Measurements from ENCODE around the gene ABCC8.

DNA sequence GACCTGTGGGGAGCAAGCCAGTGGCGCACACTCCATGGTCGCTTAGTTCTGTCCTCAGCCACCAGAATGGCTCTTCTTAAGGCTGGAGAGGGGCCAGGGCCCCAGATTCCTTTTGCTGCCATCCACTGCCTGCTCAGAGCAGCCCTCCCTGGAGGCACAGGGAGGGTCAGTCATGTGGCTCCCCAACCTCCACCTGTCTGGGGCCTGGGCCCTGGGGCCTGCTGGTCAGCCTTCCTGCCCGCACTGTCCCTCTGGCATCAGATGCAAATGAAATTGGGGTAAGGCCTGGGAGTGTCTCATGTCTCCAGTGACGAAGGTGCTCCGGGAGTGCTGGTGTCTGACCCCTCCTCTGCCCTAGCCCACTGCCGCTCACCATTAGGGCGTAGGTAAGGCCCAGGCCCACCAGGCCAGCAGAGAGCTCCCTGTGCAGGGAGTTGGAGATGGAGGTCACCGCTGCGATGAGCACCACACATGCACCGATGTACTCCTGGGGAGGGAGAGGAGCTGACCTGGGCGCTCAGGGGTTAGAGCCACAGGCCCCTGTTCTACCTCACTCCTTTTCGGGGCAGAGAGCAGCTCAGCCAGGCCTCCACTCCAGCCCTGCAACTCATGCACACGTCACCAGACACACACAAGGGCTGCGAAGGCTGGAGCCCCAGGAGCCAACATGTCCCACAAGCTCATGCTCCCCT, 79.2 kb downstream of the ABCC8 start:
- TF ChIP-seq GATA2 (IDR thresholded peaks at IDR 0.05; ENCODE audit: low read depth, low read length) (no peak), GATA3 (IDR thresholded peaks at IDR 0.05; ENCODE audit: low read depth, low read length) (no peak)
